ENCODE measurements around the gene TSR1.

TSR1 gene

DNA sequence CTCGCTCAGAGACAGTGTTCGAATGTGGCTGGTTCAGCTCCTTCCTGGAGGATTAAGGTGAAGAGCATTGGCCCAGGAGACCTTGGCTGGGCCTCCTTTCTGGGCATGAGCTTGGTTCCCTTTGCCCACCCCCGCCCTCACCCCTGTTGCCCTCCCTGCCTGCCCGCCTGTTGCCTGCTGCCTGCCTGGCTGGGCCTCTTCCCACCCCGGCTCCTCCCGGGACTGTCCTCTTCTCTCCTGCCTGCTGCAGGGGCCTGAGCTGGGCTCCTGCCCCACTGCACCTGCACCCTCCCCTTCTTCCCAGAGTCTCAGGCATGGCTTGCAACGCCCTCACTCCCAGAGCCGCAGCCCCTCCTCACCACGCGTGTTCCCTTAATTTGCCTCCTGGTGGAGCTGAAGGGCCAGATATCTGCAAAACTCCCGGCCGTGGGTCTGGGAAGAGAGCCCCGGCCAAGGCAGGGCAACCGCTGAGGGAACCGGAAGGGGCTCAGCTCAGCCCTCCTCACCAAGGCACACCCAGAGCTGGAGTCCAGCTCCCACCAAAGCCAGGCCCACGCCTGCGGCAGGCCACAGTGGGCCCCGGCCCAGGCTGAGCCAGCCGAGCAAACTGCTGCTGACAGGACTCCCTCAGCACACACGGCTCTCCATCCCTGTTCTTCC lies 33.4 kb upstream of the TSR1 start:
- DNase-seq (ENCODE audit: low read depth), result no peak
- TF ChIP-seq, protein P1, sequence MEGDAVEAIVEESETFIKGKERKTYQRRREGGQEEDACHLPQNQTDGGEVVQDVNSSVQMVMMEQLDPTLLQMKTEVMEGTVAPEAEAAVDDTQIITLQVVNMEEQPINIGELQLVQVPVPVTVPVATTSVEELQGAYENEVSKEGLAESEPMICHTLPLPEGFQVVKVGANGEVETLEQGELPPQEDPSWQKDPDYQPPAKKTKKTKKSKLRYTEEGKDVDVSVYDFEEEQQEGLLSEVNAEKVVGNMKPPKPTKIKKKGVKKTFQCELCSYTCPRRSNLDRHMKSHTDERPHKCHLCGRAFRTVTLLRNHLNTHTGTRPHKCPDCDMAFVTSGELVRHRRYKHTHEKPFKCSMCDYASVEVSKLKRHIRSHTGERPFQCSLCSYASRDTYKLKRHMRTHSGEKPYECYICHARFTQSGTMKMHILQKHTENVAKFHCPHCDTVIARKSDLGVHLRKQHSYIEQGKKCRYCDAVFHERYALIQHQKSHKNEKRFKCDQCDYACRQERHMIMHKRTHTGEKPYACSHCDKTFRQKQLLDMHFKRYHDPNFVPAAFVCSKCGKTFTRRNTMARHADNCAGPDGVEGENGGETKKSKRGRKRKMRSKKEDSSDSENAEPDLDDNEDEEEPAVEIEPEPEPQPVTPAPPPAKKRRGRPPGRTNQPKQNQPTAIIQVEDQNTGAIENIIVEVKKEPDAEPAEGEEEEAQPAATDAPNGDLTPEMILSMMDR (IDR thresholded peaks at IDR 0.05; ENCODE audit: low read depth, low read length, missing control alignments), result no peak
- H3K4me3 ChIP-seq (ENCODE audit: low read depth, low read length), result no peak overlapping the region

GRCh38 chr17:2369039-2369438 lies 32.8 kb upstream of the TSR1 start:
- TF ChIP-seq, protein P1 (IDR thresholded peaks at IDR 0.05; ENCODE audit: low read depth, low read length, missing control alignments), result no peak
- DNase-seq (ENCODE audit: low read depth), result no peak

DNA sequence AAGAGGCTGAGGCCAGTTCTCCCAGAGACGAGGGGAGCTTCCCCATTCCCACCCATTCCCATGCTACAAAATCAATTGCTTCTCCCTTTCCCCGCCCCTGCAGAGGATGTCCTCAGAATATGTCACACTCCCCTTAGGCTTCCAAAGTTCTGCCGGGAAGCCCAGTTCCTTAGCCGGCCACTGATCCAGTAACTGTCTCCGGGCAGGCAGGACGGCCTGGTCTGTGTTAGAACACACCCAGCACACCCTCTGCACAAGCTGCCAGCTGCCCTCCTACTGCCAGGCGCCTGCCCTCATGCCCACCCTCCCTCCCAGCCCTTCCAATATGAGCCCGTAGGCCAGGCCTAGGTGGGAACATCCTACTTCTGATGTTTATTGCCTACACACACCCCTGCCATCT lies 32.1 kb upstream of the TSR1 start:
- TF ChIP-seq, protein P1 (IDR thresholded peaks at IDR 0.05; ENCODE audit: low read depth, low read length, missing control alignments), result no peak
- DNase-seq (ENCODE audit: low read depth), result no peak

More at GRCh38 chr17:2369039-2369438, 32.8 kb upstream of the TSR1 start:
- H3K4me3 ChIP-seq (ENCODE audit: low read depth, low read length), result no peak overlapping the region

DNA sequence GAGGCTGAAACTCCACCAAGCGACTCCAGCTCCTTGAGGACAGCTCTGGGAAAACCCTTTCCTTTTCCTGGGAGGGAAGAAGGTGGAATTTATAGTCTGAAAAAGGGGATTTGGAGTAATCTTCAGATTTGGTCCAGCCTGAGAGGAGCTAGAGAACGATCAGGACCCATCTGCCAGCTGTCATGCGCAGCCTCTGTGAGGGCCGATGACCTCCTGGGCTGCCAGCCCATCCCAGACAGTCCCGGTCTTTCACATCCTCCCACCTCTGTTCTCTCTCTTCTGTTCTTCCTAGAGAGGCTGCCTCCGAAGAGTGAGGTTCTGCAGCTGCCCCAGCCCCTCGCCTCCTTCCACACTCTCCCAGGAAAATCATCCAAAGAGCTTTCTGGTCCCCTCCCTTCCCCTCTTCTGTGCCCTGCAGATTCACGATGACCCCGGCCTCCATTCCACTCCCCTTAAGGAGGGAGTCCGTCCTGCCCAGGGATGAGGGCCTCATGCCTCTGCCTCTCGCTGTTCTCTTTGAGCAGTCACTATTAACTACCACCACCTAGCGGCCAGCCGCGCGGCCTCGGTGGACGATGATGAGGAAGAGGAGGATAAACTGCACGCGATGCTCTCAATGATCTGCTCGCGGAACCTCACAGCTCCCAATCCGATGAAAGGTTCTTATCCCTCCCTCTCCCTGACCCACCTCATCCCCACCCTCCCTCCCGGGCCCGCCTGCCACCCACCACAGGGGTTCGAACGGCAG lies 30.7 kb upstream of the TSR1 start:
- H3K4me3 ChIP-seq (ENCODE audit: low read depth, low read length), result no peak overlapping the region
- TF ChIP-seq, protein P1 (IDR thresholded peaks at IDR 0.05; ENCODE audit: low read depth, low read length, missing control alignments), result no peak
- DNase-seq (ENCODE audit: low read depth), result no peak

More for the DNA sequence above, 32.1 kb upstream of the TSR1 start:
- H3K4me3 ChIP-seq (ENCODE audit: low read depth, low read length), result no peak overlapping the region

DNA sequence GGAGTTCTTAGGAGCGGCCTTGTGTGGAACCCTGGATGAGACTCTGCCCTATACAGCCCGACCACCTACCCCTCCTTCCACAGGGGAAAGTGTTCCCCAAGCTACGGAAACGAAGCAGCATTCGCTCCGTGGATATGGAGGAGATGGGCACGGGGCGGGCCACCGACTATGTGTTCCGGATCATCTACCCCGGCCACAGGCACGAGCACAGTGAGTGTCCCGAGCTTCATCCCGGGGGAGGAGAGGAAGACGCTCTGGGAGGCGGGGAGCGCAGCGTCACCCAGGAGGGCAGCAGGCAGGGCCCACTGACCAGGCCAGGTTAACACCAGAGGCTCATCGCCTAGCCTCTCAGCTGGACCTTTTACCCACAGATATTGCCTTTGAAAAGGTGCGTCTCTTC lies 28.9 kb upstream of the TSR1 start:
- DNase-seq (ENCODE audit: low read depth), result no peak
- no peak overlapping the region for H3K4me3 ChIP-seq (ENCODE audit: low read depth, low read length)
- TF ChIP-seq, protein P1 (IDR thresholded peaks at IDR 0.05; ENCODE audit: low read depth, low read length, missing control alignments), result no peak

- TF ChIP-seq, protein P1 (IDR thresholded peaks at IDR 0.05; ENCODE audit: low read depth, low read length, missing control alignments), result no peak
- no peak overlapping the region for H3K4me3 ChIP-seq (ENCODE audit: low read depth, low read length)
- no peak for DNase-seq (ENCODE audit: low read depth)
Measured at GRCh38 chr17:2364763-2365116, 28.5 kb upstream of the TSR1 start.

All from GM12864 (cell line).